GM12892 (cell line): ENCODE measurements around the gene TMEM132A.

Experiments
- POLR2A ChIP-seq: IDR thresholded peaks from 2 replicates; pipeline ENCODE4 v1.6.1; 2011; ENCODE audit warnings: low read depth, low read length, control low read depth
- POLR2AphosphoS5 ChIP-seq: IDR thresholded peaks from 2 replicates; pipeline ENCODE4 v1.6.1; 2011; ENCODE audit warnings: low read depth, low read length, control low read depth

DNA sequence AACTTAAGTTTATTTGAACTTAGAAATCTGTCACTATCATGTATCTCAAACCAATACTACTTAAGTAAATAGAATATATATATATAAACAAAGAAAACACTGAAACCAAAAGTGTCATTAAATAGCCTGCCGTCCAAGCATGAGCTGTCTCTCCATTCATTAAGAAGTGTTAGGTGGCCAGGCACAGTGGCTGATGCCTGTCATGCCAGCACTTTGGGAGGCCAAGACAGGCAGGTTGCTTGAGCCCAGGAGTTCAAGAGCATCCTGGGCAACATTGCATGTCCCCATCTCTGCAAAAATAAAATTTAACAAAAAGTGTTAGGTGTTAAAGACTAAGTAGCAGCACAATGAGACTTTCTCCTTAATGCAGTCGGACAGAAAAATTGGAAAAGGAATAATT, 61.2 kb downstream of the TMEM132A start:
- TF ChIP-seq POLR2AphosphoS5, result no peak
- no peak for TF ChIP-seq POLR2A
